Stimulated activated CD4-positive, alpha-beta T cell treated with anti-CD3 and anti-CD28 coated beads, TNF-alpha, amount 100 ng/mL, for 1 hour (primary cell): ENCODE data around the gene FAM50B.

ENCODE experiments used
- DNase-seq, 3 donors: peaks; one replicate each; pipeline ENCODE4 v3.0.0-alpha.2; 2020; ENCODE audit warnings: low read depth in 3 of 3, low spot score in 1 of 3

FAM50B gene

GRCh38 chr6:3892603-3893002, 43.4 kb downstream of the FAM50B start:
- DNase-seq: no peak

GRCh38 chr6:3893487-3893886, 44.3 kb downstream of the FAM50B start:
- DNase-seq: no peak

GRCh38 chr6:3893917-3894316, 44.7 kb downstream of the FAM50B start:
- DNase-seq: no peak

- no peak for DNase-seq
Observed at GRCh38 chr6:3894590-3895311, 45.6 kb downstream of the FAM50B start.

GRCh38 chr6:3895312-3895653, 46.1 kb downstream of the FAM50B start:
- no peak for DNase-seq

- DNase-seq: no peak
Observed at GRCh38 chr6:3895805-3896204, 46.6 kb downstream of the FAM50B start.

- DNase-seq: no peak
Observed at GRCh38 chr6:3898265-3898994, 49.3 kb downstream of the FAM50B start.

- DNase-seq: no peak
Observed at GRCh38 chr6:3899061-3899460, 49.9 kb downstream of the FAM50B start.

- no peak for DNase-seq
Observed at GRCh38 chr6:3899970-3900439, 50.8 kb downstream of the FAM50B start.
